IMR-90 (cell line): Measurements from ENCODE around the gene TNFRSF11A. TPM values are rescaled to one million over a fixed set of nuclear protein-coding genes. Genes with fewer than 3 reads are reported as not detected.

ENCODE experiments used
- ATAC-seq: fragments of 200-7000 bp; cut with Tn5 transposase; 2 replicates; pipeline ENCODE4 v1.9.1; 2020; ENCODE audit warnings: low read depth, mild to moderate bottlenecking, moderate library complexity
- BruUV-seq: library from RNA; stranded (reverse); fragments of 400-500 nt; replicated peaks from 2 replicates; lab custom pipeline; 2021; lab: Mats Ljungman, UMichigan
- CTCF ChIA-PET: fragments of 300-600 bp; formaldehyde crosslinking; extraction: SDS; loops from one replicate; lab custom pipeline; 2021; ENCODE audit warnings: antibody characterized with exemption; lab: Yijun Ruan, JAX
- POLR2A ChIA-PET: fragments of 300-600 bp; sonication (Branson Sonifier 250); formaldehyde crosslinking; loops from one replicate; lab custom pipeline; 2022; ENCODE audit warnings: antibody characterized with exemption; ENCODE audit not compliant: unreplicated experiment; lab: Charles Lee
- DNase-seq: peaks from one replicate; pipeline ENCODE4 v3.0.0; 2013
- H2AFZ ChIP-seq: replicated peaks from 2 replicates; pipeline ENCODE3; 2013; ENCODE audit warnings: low read length, mild to moderate bottlenecking; ENCODE audit not compliant: poor library complexity
- H2AK5ac ChIP-seq: 2 replicates; pipeline ENCODE4 v1.6.1; 2013; ENCODE audit warnings: low read depth, low read length, inconsistent platforms
- H2AK9ac ChIP-seq: replicated peaks from 2 replicates; pipeline ENCODE3; 2013; ENCODE audit warnings: mild to moderate bottlenecking, low read depth, low read length, moderate library complexity; ENCODE audit not compliant: poor library complexity
- H2BK120ac ChIP-seq: 2 replicates; pipeline ENCODE4 v1.6.1; 2013; ENCODE audit warnings: low read depth, low read length, inconsistent platforms
- H2BK15ac ChIP-seq: 3 replicates; pipeline ENCODE4 v1.6.1; 2013; ENCODE audit warnings: low read depth, low read length, inconsistent platforms
- H2BK20ac ChIP-seq: 2 replicates; pipeline ENCODE4 v1.6.1; 2013; ENCODE audit warnings: low read depth, mild to moderate bottlenecking, inconsistent platforms, low read length, moderate library complexity
- H2BK5ac ChIP-seq: 2 replicates; pipeline ENCODE4 v1.6.1; 2013; ENCODE audit warnings: mild to moderate bottlenecking, low read depth, low read length, inconsistent platforms; ENCODE audit not compliant: poor library complexity, severe bottlenecking
- H3K14ac ChIP-seq: replicated peaks from 2 replicates; pipeline ENCODE4 v1.6.1; 2013; ENCODE audit warnings: low read depth, low read length, inconsistent platforms
- H3K18ac ChIP-seq: 2 replicates; pipeline ENCODE4 v1.6.1; 2013; ENCODE audit warnings: low read depth, low read length, control low read depth
- H3K23ac ChIP-seq: 2 replicates; pipeline ENCODE4 v1.6.1; 2013; ENCODE audit warnings: low read depth, low read length, inconsistent platforms
- H3K27ac ChIP-seq: 2 replicates; pipeline ENCODE4 v1.5.1; 2013; ENCODE audit warnings: mild to moderate bottlenecking, control low read depth, low read length; ENCODE audit not compliant: insufficient read depth
- H3K27me3 ChIP-seq: 2 replicates; pipeline ENCODE4 v1.6.1; 2013; ENCODE audit warnings: low read length; ENCODE audit not compliant: control insufficient read depth, insufficient read depth
- H3K36me3 ChIP-seq: 2 replicates; pipeline ENCODE4 v1.6.1; 2013; ENCODE audit warnings: low read length, mixed read lengths; ENCODE audit not compliant: control insufficient read depth, insufficient read depth
- H3K4ac ChIP-seq: 2 replicates; pipeline ENCODE4 v1.6.1; 2013; ENCODE audit warnings: low read depth, low read length, inconsistent platforms
- H3K4me1 ChIP-seq: 2 replicates; pipeline ENCODE4 v1.6.1; 2013; ENCODE audit warnings: low read length, mixed read lengths; ENCODE audit not compliant: control insufficient read depth, insufficient read depth
- H3K4me2 ChIP-seq: 2 replicates; pipeline ENCODE4 v1.6.1; 2013; ENCODE audit warnings: low read depth, mild to moderate bottlenecking, control low read depth, low read length, moderate library complexity
- H3K4me3 ChIP-seq: 2 replicates; pipeline ENCODE4 v1.5.1; 2013; ENCODE audit warnings: low read depth, mild to moderate bottlenecking, control low read depth, low read length, moderate library complexity; ENCODE audit not compliant: insufficient read depth
- H3K56ac ChIP-seq: 2 replicates; pipeline ENCODE4 v1.6.1; 2013; ENCODE audit warnings: low read length, inconsistent platforms; ENCODE audit not compliant: insufficient read depth; ENCODE audit errors: extremely low read depth
- H3K79me1 ChIP-seq, 2 experiments: 2 replicates each; pipeline ENCODE4 v1.6.1; 2013; ENCODE audit warnings: low read length in 2 of 2, inconsistent platforms in 1 of 2, low read depth in 1 of 2
- H3K9ac ChIP-seq: 2 replicates; pipeline ENCODE4 v1.6.1; 2013; ENCODE audit warnings: low read depth, low read length, control low read depth
- H3K9me1 ChIP-seq: 2 replicates; pipeline ENCODE4 v1.6.1; 2013; ENCODE audit warnings: low read length, inconsistent platforms; ENCODE audit not compliant: insufficient read depth
- H3K9me3 ChIP-seq: 2 replicates; pipeline ENCODE4 v1.6.1; 2013; ENCODE audit warnings: low read length; ENCODE audit not compliant: control insufficient read depth, insufficient read depth
- H4K20me1 ChIP-seq: 2 replicates; pipeline ENCODE4 v1.6.1; 2013; ENCODE audit warnings: low read length, inconsistent platforms; ENCODE audit not compliant: insufficient read depth
- H4K5ac ChIP-seq: 2 replicates; pipeline ENCODE4 v1.6.1; 2013; ENCODE audit warnings: mild to moderate bottlenecking, low read depth, low read length, control low read depth
- H4K8ac ChIP-seq, 2 experiments: 2 replicates each; pipeline ENCODE4 v1.6.1; 2013; ENCODE audit warnings: low read depth in 2 of 2, low read length in 2 of 2, control low read depth in 1 of 2, inconsistent platforms in 1 of 2
- H4K91ac ChIP-seq: 2 replicates; pipeline ENCODE4 v1.6.1; 2013; ENCODE audit warnings: low read depth, low read length, inconsistent platforms; ENCODE audit not compliant: insufficient read depth
- MAZ ChIP-seq: IDR thresholded peaks from 2 replicates; pipeline ENCODE4 v1.6.1; 2012; ENCODE audit warnings: low read depth, mild to moderate bottlenecking, low read length, improper control_type of control experiment, moderate library complexity, borderline replicate concordance
- NFE2L2 ChIP-seq: fragments of 150-350 bp; IDR thresholded peaks from 2 replicates; pipeline ENCODE4 v1.6.1; 2016; ENCODE audit warnings: low read depth, mild to moderate bottlenecking, low read length
- POLR2A ChIP-seq: IDR thresholded peaks from 2 replicates; pipeline ENCODE4 v1.6.1; 2012; ENCODE audit warnings: mild to moderate bottlenecking, low read depth, low read length
- RAD21 ChIP-seq: IDR thresholded peaks from 2 replicates; pipeline ENCODE4 v1.6.1; 2012; ENCODE audit warnings: low read length, improper control_type of control experiment
- RFX5 ChIP-seq: IDR thresholded peaks from 2 replicates; pipeline ENCODE4 v1.8.0; 2012; ENCODE audit warnings: low read depth, mild to moderate bottlenecking, low read length, moderate library complexity
- WGBS, 2 experiments: methylation state at CpG; one replicate each; pipeline versions ENCODE4 v1.1.5 to v1.1.7; 2013; ENCODE audit warnings: missing lambda C conversion rate in 2 of 2; ENCODE audit not compliant: insufficient read length in 1 of 2; ENCODE audit errors: extremely low coverage in 2 of 2; 5-methylcytosine and 5-hydroxymethylcytosine counted together
- dilution Hi-C: fragments of 300-500 bp; cut with HindIII; formaldehyde crosslinking; loops from one replicate; pipeline ENCODE4 v1.14.3; 2018; ENCODE audit warnings: low sequenced_read_pairs; ENCODE audit not compliant: unreplicated experiment
- in situ Hi-C: fragments of 300-500 bp; cut with MboI; formaldehyde crosslinking; loops from 3 replicates; pipeline ENCODE4 v1.14.3; 2019; ENCODE audit warnings: low sequenced_read_pairs, inconsistent platforms, mixed read lengths
- intact Hi-C: fragments of 100-400 bp; cut with micrococcal nuclease; formaldehyde crosslinking; loops from 2 replicates; pipeline ENCODE4 v1.10.0; 2022
- polyA plus RNA-seq, 3 experiments: library from polyadenylated mRNA; depleted of rRNA; stranded (reverse); fragments of >200 nt; gene quantifications; 2 replicates each; pipeline ENCODE4 v1.2.3, GENCODE V29; 2012; ENCODE audit warnings: low replicate concordance in 1 of 3
- total RNA-seq: library from RNA; depleted of rRNA; stranded (reverse); fragments of >200 nt; gene quantifications from 2 replicates; pipeline ENCODE4 v1.2.3, GENCODE V29; 2012
- TF ChIP-seq, protein P1 (sequence below): conservative IDR thresholded peaks from 2 replicates; pipeline ENCODE4 v1.5.1; 2012; ENCODE audit warnings: mild to moderate bottlenecking, low read depth, low read length, improper control_type of control experiment

Gene TNFRSF11A
- total and polyA plus RNA-seq, 2 of the 4 experiments (the other 2 are of a cell fraction): under 0.01 TPM; not detected in 1

DNA sequence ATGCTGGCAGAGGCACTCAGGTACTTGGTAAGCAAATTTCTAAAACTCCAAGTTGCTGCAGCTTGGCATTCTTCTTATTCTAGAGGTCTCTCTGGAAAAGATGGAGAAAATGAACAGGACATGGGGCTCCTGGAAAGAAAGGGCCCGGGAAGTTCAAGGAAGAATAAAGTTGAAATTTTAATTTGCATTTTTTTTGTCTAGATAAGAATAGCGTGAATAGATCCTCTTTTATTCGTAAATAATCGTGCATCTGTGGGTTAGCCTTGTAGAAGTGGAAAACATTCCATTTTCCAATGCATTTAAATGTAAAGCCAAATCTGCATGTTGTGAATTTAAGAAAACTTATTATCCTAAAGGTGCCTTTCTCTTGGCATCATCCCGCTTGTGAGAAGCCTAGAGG is 61.0 kb downstream of the TNFRSF11A start:
- in situ Hi-C loops (no loop called here), intact Hi-C loops (no loop called here), dilution Hi-C loops (no loop called here)
- Histone ChIP-seq H3K14ac (no peak overlapping the region), H3K9me1 (no peaks in the 10 kb centered on the region), H3K4me3 (no peak overlapping the region), H3K9ac (no peak overlapping the region), H3K4me2 (no peak overlapping the region), H3K4me1 (no peaks in the 10 kb centered on the region), H3K79me1 (no peaks in the 10 kb centered on the region), H3K23ac (no peak overlapping the region), H2AK9ac (no peak overlapping the region), H2BK20ac (no peak overlapping the region), H3K9me3 (peaks cover 2% of the 10 kb centered on the region; the same call in 1 of the 2 replicates), H4K8ac (no peak overlapping the region), H4K91ac (no peak overlapping the region), H3K27ac (no peak overlapping the region), H3K36me3 (no peaks in the 10 kb centered on the region), H3K27me3 (peaks cover 6% of the 10 kb centered on the region), H2BK120ac (no peak overlapping the region), H2AFZ (no peak overlapping the region), H3K18ac (no peak overlapping the region), H3K4ac (no peak overlapping the region), H4K20me1 (no peaks in the 10 kb centered on the region), H2AK5ac (no peak overlapping the region), H2BK15ac (no peak overlapping the region), H4K5ac (no peak overlapping the region), H3K56ac (no peak overlapping the region), H2BK5ac (no peak overlapping the region)
- CTCF ChIA-PET: no interaction called here
- no CpG with 5 or more reads among the region's 5 CpGs for WGBS, 2 experiments
- no TSS peak for BruUV-seq
- DNase-seq: no peak
- ATAC-seq: no peak
- POLR2A ChIA-PET: no interaction called here
- TF ChIP-seq RFX5 (no peak), NFE2L2 (no peak), RAD21 (no peak), POLR2A (no peak), MAZ (no peak)
- TF ChIP-seq, protein P1, sequence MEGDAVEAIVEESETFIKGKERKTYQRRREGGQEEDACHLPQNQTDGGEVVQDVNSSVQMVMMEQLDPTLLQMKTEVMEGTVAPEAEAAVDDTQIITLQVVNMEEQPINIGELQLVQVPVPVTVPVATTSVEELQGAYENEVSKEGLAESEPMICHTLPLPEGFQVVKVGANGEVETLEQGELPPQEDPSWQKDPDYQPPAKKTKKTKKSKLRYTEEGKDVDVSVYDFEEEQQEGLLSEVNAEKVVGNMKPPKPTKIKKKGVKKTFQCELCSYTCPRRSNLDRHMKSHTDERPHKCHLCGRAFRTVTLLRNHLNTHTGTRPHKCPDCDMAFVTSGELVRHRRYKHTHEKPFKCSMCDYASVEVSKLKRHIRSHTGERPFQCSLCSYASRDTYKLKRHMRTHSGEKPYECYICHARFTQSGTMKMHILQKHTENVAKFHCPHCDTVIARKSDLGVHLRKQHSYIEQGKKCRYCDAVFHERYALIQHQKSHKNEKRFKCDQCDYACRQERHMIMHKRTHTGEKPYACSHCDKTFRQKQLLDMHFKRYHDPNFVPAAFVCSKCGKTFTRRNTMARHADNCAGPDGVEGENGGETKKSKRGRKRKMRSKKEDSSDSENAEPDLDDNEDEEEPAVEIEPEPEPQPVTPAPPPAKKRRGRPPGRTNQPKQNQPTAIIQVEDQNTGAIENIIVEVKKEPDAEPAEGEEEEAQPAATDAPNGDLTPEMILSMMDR: no peak
